GM12878 (cell line): ENCODE results near the gene KIF6. TPM values are rescaled to one million over a fixed set of nuclear protein-coding genes. Genes with fewer than 3 reads are reported as not detected.

ENCODE experiments used
- ATAC-seq: fragments of 200-7000 bp; cut with Tn5 transposase; 3 replicates; pipeline ENCODE4 v1.9.1; 2020; ENCODE audit warnings: mild to moderate bottlenecking, moderate library complexity
- BruUV-seq: library from RNA; stranded (reverse); fragments of 400-500 nt; replicated peaks from 2 replicates; lab custom pipeline; 2021; lab: Mats Ljungman, UMichigan
- CTCF ChIA-PET: fragments of 300-600 bp; sonication (Branson Sonifier 250); formaldehyde crosslinking; extraction: SDS; loops from one replicate; lab custom pipeline; 2021; ENCODE audit warnings: inconsistent platforms; lab: Yijun Ruan, JAX
- POLR2A ChIA-PET: fragments of 350-600 bp; formaldehyde crosslinking; extraction: SDS; loops from one replicate; lab custom pipeline; 2021; ENCODE audit warnings: inconsistent platforms; lab: Charles Lee
- RAD21 ChIA-PET: fragments of 300-600 bp; sonication (Branson Sonifier 250); formaldehyde crosslinking; loops from one replicate; lab custom pipeline; 2023; ENCODE audit warnings: antibody characterized with exemption; ENCODE audit not compliant: unreplicated experiment; lab: Charles Lee
- SMC1A ChIA-PET: fragments of 300-600 bp; sonication (Branson Sonifier 250); formaldehyde crosslinking; loops from one replicate; lab custom pipeline; 2023; ENCODE audit not compliant: unreplicated experiment, uncharacterized antibody; lab: Charles Lee
- DNase-seq: peaks from one replicate; pipeline ENCODE4 v3.0.0-alpha.2; 2011; ENCODE audit warnings: low read depth, low spot score
- FAIRE-seq: peaks from 3 replicates; lab custom pipeline; 2011; peaks lifted over from hg19 to GRCh38; lab: Jason Lieb, UNC
- H2AFZ ChIP-seq: 2 replicates; pipeline ENCODE4 v1.6.0; 2011; ENCODE audit warnings: low read depth, low read length, control low read depth; ENCODE audit not compliant: control insufficient read depth
- H3K27ac ChIP-seq: 2 replicates; pipeline ENCODE4 v1.5.1; 2011; ENCODE audit warnings: control low read depth; ENCODE audit not compliant: control insufficient read depth, insufficient read depth
- H3K27me3 ChIP-seq, 2 experiments: replicated peaks in 1 of 2; 2 replicates each; pipeline versions ENCODE4 v1.6.0 to v1.6.1; 2011; ENCODE audit warnings: low read length in 1 of 2; ENCODE audit not compliant: control insufficient read depth in 2 of 2, insufficient read depth in 2 of 2
- H3K36me3 ChIP-seq, 2 experiments: 2 replicates each; pipeline ENCODE4 v1.5.1; 2011; ENCODE audit warnings: low read length in 1 of 2; ENCODE audit not compliant: control insufficient read depth in 2 of 2, insufficient read depth in 2 of 2
- H3K4me1 ChIP-seq: 2 replicates; pipeline ENCODE4 v1.6.1; 2011; ENCODE audit warnings: mild to moderate bottlenecking, low read length, moderate library complexity, mixed read lengths; ENCODE audit not compliant: control insufficient read depth, insufficient read depth
- H3K4me2 ChIP-seq: 2 replicates; pipeline ENCODE4 v1.6.0; 2011; ENCODE audit warnings: control low read depth; ENCODE audit not compliant: control insufficient read depth, insufficient read depth
- H3K4me3 ChIP-seq: fragments of 200-600 bp; sonication (generic); 2 replicates; pipeline ENCODE4 v1.5.1; 2016
- H3K79me2 ChIP-seq: 2 replicates; pipeline ENCODE4 v1.6.0; 2011; ENCODE audit warnings: low read length; ENCODE audit not compliant: control insufficient read depth, insufficient read depth
- H3K9ac ChIP-seq: 2 replicates; pipeline ENCODE4 v1.8.0; 2011; ENCODE audit warnings: low read length, control low read depth, mixed read lengths; ENCODE audit not compliant: control insufficient read depth, insufficient read depth
- H3K9me3 ChIP-seq: replicated peaks from 3 replicates; pipeline ENCODE4 v1.5.1; 2011; ENCODE audit warnings: mild to moderate bottlenecking, low read length; ENCODE audit not compliant: control insufficient read depth, insufficient read depth
- H4K20me1 ChIP-seq: 2 replicates; pipeline ENCODE4 v1.6.0; 2011; ENCODE audit not compliant: control insufficient read depth, insufficient read depth
- DPF2 ChIP-seq: fragments of 450-650 bp; IDR thresholded peaks from 2 replicates; pipeline ENCODE4 v1.6.1; 2017; ENCODE audit warnings: mild to moderate bottlenecking
- GATAD2B ChIP-seq: fragments of 450-650 bp; conservative IDR thresholded peaks from 2 replicates; pipeline ENCODE4 v1.6.1; 2017; ENCODE audit warnings: low read depth, mild to moderate bottlenecking, moderate library complexity
- KLF5 ChIP-seq: fragments of 450-650 bp; IDR thresholded peaks from 2 replicates; pipeline ENCODE4 v1.6.1; 2014; ENCODE audit warnings: mild to moderate bottlenecking; ENCODE audit not compliant: partially characterized antibody
- NR2C1 ChIP-seq: fragments of 450-650 bp; IDR thresholded peaks from 2 replicates; pipeline ENCODE4 v1.6.1; 2017; ENCODE audit warnings: antibody characterized with exemption, mild to moderate bottlenecking, moderate library complexity
- NR2C2 ChIP-seq: IDR thresholded peaks from 2 replicates; pipeline ENCODE4 v1.6.1; 2011; ENCODE audit warnings: borderline replicate concordance, low read depth; ENCODE audit not compliant: control insufficient read depth, insufficient read length
- PRDM15 ChIP-seq: fragments of 450-650 bp; formaldehyde crosslinking; IDR thresholded peaks from 2 replicates; pipeline ENCODE4 v1.4.0; 2020; ENCODE audit warnings: mild to moderate bottlenecking, moderate library complexity
- RELB ChIP-seq: fragments of 450-650 bp; IDR thresholded peaks from 2 replicates; pipeline ENCODE4 v1.6.1; 2017; ENCODE audit warnings: low read depth, mild to moderate bottlenecking, moderate library complexity
- TCF12 ChIP-seq: IDR thresholded peaks from 2 replicates; pipeline ENCODE4 v1.6.1; 2011; ENCODE audit warnings: low read depth, mild to moderate bottlenecking, low read length
- WGBS: methylation state at CpG from one replicate; pipeline ENCODE4 v1.1.6; 2016; ENCODE audit warnings: low lambda C conversion rate; ENCODE audit not compliant: insufficient replicate concordance, insufficient coverage; ENCODE audit errors: missing lambda C conversion rate; 5-methylcytosine and 5-hydroxymethylcytosine counted together
- in situ Hi-C: fragments of 300-500 bp; cut with MboI; formaldehyde crosslinking; loops from 9 replicates; pipeline ENCODE4 v1.14.3; 2018; ENCODE audit warnings: mixed read lengths
- intact Hi-C: fragments of 100-400 bp; cut with micrococcal nuclease; formaldehyde crosslinking; loops from one replicate; pipeline ENCODE4 v1.14.2; 2022; ENCODE audit not compliant: unreplicated experiment
- polyA plus RNA-seq, 11 experiments: library from polyadenylated mRNA; depleted of rRNA in 4 of 11; unstranded in 6 of 11; stranded (reverse) in 5 of 11; fragments of >200 nt; fragmentation: Nextera tagmentation in 4 of 11; fragmentation: Illumina TruSeq in 1 of 11; extraction: Ambion mirVana in 4 of 11; extraction: Trizol in 1 of 11; gene quantifications; 1 replicate in 1 of 11; 2 replicates in 10 of 11; pipeline versions ENCODE4 v1.2.1 to v1.2.3, GENCODE V29; 2011 to 2016; ENCODE audit warnings: inconsistent platforms in 2 of 11, missing spikeins in 2 of 11, low read depth in 1 of 11
- total RNA-seq, 4 experiments: library from RNA; depleted of rRNA in 3 of 4; stranded (reverse); fragments of >200 nt in 3 of 4; fragmentation: Illumina TruSeq in 1 of 4; extraction: Trizol in 1 of 4; gene quantifications; 2 replicates each; pipeline versions ENCODE4 v1.2.1 to v1.2.3, GENCODE V29; 2013 to 2021
- TF ChIP-seq, protein P1 (sequence below): fragments of 450-650 bp; formaldehyde crosslinking; IDR thresholded peaks from 2 replicates; pipeline ENCODE4 v1.5.0; 2022; ENCODE audit warnings: mild to moderate bottlenecking, missing genetic modification characterization

KIF6 gene
- total and polyA plus RNA-seq, 10 of the 15 experiments (the other 5 are each of a cell fraction or from before 2014, with no cell fraction given), result 0.09 to 1.0 (median 0.28) TPM

DNA sequence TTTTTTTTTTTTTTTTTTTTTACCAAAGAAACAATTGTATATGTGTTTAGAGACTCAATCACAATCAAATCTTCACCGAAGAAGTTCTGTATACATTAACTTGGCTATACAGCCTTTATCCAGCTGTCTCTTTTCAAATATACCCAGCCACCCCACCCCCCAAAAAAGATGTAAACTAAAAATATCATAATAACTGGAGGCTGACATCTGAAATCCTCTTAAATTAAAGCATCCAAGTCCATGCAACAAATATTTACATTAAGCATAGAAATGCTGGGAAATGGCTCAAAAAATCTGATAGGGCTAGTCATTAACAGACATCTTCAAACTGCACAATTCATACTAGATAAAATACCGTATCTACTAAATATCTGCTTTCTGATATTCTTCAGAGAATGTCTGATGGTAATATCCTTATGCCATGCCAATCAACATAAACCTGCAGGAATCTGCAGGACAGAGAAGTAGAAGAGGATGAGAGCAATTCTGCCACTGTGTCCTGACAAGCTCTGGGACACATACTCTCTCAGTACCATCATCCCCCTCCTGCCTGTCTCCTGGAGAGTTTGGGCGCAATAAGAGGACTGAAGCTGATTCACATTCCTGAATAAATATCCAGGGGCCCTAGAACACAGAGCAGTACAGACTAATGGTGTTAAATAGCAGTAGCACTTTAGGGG, 152.4 kb downstream of the KIF6 start:
- H3K9me3 ChIP-seq, result no peaks in the 10 kb centered on the region
- H3K4me3 ChIP-seq, result no peak overlapping the region
- no peak overlapping the region for H3K27ac ChIP-seq
- no peak for FAIRE-seq
- no peaks in the 10 kb centered on the region for H3K27me3 ChIP-seq
- no peak for TF ChIP-seq GATAD2B
- TF ChIP-seq, protein P1, sequence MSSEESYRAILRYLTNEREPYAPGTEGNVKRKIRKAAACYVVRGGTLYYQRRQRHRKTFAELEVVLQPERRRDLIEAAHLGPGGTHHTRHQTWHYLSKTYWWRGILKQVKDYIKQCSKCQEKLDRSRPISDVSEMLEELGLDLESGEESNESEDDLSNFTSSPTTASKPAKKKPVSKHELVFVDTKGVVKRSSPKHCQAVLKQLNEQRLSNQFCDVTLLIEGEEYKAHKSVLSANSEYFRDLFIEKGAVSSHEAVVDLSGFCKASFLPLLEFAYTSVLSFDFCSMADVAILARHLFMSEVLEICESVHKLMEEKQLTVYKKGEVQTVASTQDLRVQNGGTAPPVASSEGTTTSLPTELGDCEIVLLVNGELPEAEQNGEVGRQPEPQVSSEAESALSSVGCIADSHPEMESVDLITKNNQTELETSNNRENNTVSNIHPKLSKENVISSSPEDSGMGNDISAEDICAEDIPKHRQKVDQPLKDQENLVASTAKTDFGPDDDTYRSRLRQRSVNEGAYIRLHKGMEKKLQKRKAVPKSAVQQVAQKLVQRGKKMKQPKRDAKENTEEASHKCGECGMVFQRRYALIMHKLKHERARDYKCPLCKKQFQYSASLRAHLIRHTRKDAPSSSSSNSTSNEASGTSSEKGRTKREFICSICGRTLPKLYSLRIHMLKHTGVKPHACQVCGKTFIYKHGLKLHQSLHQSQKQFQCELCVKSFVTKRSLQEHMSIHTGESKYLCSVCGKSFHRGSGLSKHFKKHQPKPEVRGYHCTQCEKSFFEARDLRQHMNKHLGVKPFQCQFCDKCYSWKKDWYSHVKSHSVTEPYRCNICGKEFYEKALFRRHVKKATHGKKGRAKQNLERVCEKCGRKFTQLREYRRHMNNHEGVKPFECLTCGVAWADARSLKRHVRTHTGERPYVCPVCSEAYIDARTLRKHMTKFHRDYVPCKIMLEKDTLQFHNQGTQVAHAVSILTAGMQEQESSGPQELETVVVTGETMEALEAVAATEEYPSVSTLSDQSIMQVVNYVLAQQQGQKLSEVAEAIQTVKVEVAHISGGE (CRISPR knock-in tag), result no peak
- TF ChIP-seq TCF12, result no peak
- TF ChIP-seq DPF2, result no peak
- TF ChIP-seq RELB, result no peak
- no peak for TF ChIP-seq NR2C2
- TF ChIP-seq KLF5, result no peak
- no peak for TF ChIP-seq NR2C1
- TF ChIP-seq PRDM15 (CRISPR knock-in tag), result no peak
- no TSS peak for BruUV-seq
- ChIA-PET CTCF (no interaction called here), POLR2A (interaction anchor here (0.7 kb wide), 1 partner anchor 18 kb away, joined by 13 read pairs; no protein-coding TSS in a partner anchor), RAD21 (no interaction called here), SMC1A (interaction anchor here (1.1 kb wide), 1 partner anchor 10 kb away, joined by 3 read pairs; no protein-coding TSS in a partner anchor)
- H3K36me3 ChIP-seq, result no peaks in the 10 kb centered on the region
- ATAC-seq, result no peak
- no peak overlapping the region for H3K4me2 ChIP-seq
- no peak overlapping the region for H2AFZ ChIP-seq
- H4K20me1 ChIP-seq, result 0 out of 2 replicates have a peak, but pooled peaks cover 2% of the 10 kb centered on the region
- intact Hi-C loops, result no loop called here
- no peak for DNase-seq
- no peaks in the 10 kb centered on the region for H3K79me2 ChIP-seq
- H3K4me1 ChIP-seq, result no peaks in the 10 kb centered on the region
- H3K9ac ChIP-seq, result no peak overlapping the region
- in situ Hi-C loops, result no loop called here
- whole genome bisulfite sequencing, result 35% methylated on average over 3 of the region's 3 CpGs
